ENCODE data around the gene SF1.

SF1 gene

GRCh38 chr11:64765291-64765850, 13.0 kb downstream of the SF1 start:
- H3K27ac ChIP-seq (ENCODE audit: low read length) = no peak overlapping the region
- H3K9me3 ChIP-seq (ENCODE audit: control insufficient read depth in 2 of 2, low read length in 2 of 2) = no peaks in the 10 kb centered on the region
- peaks cover 64 to 66% of the 10 kb centered on the region in 2 donors for H3K36me3 ChIP-seq (ENCODE audit: control insufficient read depth in 2 of 2, insufficient read depth in 2 of 2, low read length in 2 of 2)
- peaks cover 51% of the 10 kb centered on the region for H3K4me1 ChIP-seq (ENCODE audit: control insufficient read depth, insufficient read depth, low read length)
- H3K4me3 ChIP-seq (ENCODE audit: low read length in 2 of 2) = no peak overlapping the region
- H3K9ac ChIP-seq (ENCODE audit: low read length in 2 of 2) = no peak overlapping the region
- no peaks in the 10 kb centered on the region for H3K27me3 ChIP-seq (ENCODE audit: control insufficient read depth in 1 of 2, insufficient read depth in 2 of 2, low read length in 2 of 2)

GRCh38 chr11:64764753-64765152, 13.6 kb downstream of the SF1 start:
- H3K9ac ChIP-seq (ENCODE audit: low read length in 2 of 2) = no peak overlapping the region
- H3K27me3 ChIP-seq (ENCODE audit: control insufficient read depth in 1 of 2, insufficient read depth in 2 of 2, low read length in 2 of 2) = no peaks in the 10 kb centered on the region
- no peaks in the 10 kb centered on the region for H3K9me3 ChIP-seq (ENCODE audit: control insufficient read depth in 2 of 2, low read length in 2 of 2)
- H3K27ac ChIP-seq (ENCODE audit: low read length) = peak overlapping the region; percentile 84
- H3K4me1 ChIP-seq (ENCODE audit: control insufficient read depth, insufficient read depth, low read length) = peaks cover 57% of the 10 kb centered on the region
- H3K4me3 ChIP-seq (ENCODE audit: low read length in 2 of 2) = no peak overlapping the region
- H3K36me3 ChIP-seq (ENCODE audit: control insufficient read depth in 2 of 2, insufficient read depth in 2 of 2, low read length in 2 of 2) = peaks cover 58 to 59% of the 10 kb centered on the region in 2 donors

GRCh38 chr11:64764040-64764611, 14.2 kb downstream of the SF1 start:
- no peaks in the 10 kb centered on the region for H3K27me3 ChIP-seq (ENCODE audit: control insufficient read depth in 1 of 2, insufficient read depth in 2 of 2, low read length in 2 of 2)
- H3K4me1 ChIP-seq (ENCODE audit: control insufficient read depth, insufficient read depth, low read length) = peaks cover 63% of the 10 kb centered on the region
- H3K36me3 ChIP-seq (ENCODE audit: control insufficient read depth in 2 of 2, insufficient read depth in 2 of 2, low read length in 2 of 2) = peaks cover 52 to 53% of the 10 kb centered on the region in 2 donors
- peak overlapping the region; percentile 47 to 54 for H3K9ac ChIP-seq (ENCODE audit: low read length in 2 of 2)
- peak overlapping the region in 1 of 2 donors; percentile 22 for H3K4me3 ChIP-seq (ENCODE audit: low read length in 2 of 2)
- H3K9me3 ChIP-seq (ENCODE audit: control insufficient read depth in 2 of 2, low read length in 2 of 2) = no peaks in the 10 kb centered on the region
- peak overlapping the region; percentile 84 for H3K27ac ChIP-seq (ENCODE audit: low read length)

- Histone ChIP-seq H3K9ac (ENCODE audit: low read length in 2 of 2) (peak overlapping the region; percentile 36 to 54), H3K27ac (ENCODE audit: low read length) (peak overlapping the region; percentile 84), H3K4me1 (ENCODE audit: control insufficient read depth, insufficient read depth, low read length) (peaks cover 69% of the 10 kb centered on the region), H3K4me3 (ENCODE audit: low read length in 2 of 2) (peak overlapping the region in 1 of 2 donors; percentile 22), H3K36me3 (ENCODE audit: control insufficient read depth in 2 of 2, insufficient read depth in 2 of 2, low read length in 2 of 2) (peaks cover 46 to 48% of the 10 kb centered on the region in 2 donors), H3K9me3 (ENCODE audit: control insufficient read depth in 2 of 2, low read length in 2 of 2) (no peaks in the 10 kb centered on the region), H3K27me3 (ENCODE audit: control insufficient read depth in 1 of 2, insufficient read depth in 2 of 2, low read length in 2 of 2) (no peaks in the 10 kb centered on the region)
These were observed 14.8 kb downstream of the SF1 start for GRCh38 chr11:64763526-64764039.

DNA sequence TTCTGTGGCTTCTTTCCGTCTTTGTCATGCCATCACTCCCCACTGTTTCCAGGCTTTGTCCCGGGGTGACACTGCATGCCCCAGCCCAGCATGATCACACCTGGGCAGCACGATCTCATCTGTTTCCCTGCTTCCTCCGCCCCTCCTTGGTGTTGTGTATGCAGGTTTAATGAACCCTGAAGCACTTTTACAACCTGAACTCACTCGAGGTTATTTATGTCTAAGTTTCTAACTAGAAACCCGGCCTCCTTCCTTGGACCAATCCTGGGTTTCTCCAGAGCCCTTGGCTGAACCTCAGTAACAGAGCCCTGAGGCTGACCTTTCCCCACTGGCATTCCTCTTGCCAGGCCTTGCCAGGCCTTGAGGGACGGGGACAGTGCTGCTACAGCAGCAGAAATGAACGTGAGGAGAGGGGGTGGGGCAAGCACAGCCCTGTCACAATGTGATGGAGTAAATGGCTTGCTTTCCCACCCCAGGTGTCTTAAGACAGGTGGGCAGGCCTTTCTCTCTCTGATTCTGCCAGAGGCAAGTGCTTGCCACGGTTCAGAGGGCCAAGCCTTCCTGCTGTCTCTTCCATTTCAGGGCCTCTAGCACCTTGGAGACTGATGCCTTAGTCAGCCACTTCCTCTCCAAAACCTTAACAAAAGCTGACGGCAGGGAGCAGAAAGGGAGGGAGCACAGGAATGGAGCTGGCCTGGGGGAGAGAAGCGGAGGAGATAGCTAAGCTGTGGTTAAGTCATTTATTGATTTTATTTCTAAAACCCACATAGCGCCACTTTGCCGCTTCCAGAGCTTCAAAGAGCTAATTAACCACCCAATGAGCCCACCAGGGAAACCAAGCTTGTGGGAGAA, 15.4 kb downstream of the SF1 start:
- Histone ChIP-seq H3K27ac (ENCODE audit: low read length) (peak overlapping the region; percentile 84), H3K27me3 (ENCODE audit: control insufficient read depth in 1 of 2, insufficient read depth in 2 of 2, low read length in 2 of 2) (no peaks in the 10 kb centered on the region), H3K4me3 (ENCODE audit: low read length in 2 of 2) (peak overlapping the region in 1 of 2 donors; percentile 22), H3K9me3 (ENCODE audit: control insufficient read depth in 2 of 2, low read length in 2 of 2) (no peaks in the 10 kb centered on the region), H3K4me1 (ENCODE audit: control insufficient read depth, insufficient read depth, low read length) (peaks cover 70% of the 10 kb centered on the region), H3K9ac (ENCODE audit: low read length in 2 of 2) (peak overlapping the region; percentile 36 to 54), H3K36me3 (ENCODE audit: control insufficient read depth in 2 of 2, insufficient read depth in 2 of 2, low read length in 2 of 2) (peaks cover 40 to 41% of the 10 kb centered on the region in 2 donors)

DNA sequence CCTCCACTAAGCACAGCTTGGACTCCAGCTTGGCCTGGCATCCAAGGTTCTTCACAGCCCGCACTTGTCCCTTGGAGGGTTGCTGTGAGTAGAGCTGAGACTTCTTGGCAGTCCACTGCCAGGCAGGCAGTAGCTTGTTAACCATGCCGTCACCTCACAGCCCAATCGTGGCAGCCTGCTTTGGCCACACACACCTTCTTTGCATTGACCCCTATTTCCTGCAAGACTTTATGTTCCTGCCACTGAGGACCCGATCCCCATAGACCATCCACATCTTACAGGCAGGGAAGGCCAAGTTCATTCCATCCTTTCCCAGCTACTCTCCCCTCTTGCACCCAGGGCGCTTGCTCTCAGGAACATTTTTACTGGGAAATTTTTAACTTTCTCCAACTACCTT, 16.1 kb downstream of the SF1 start:
- Histone ChIP-seq H3K9me3 (ENCODE audit: control insufficient read depth in 2 of 2, low read length in 2 of 2) (no peaks in the 10 kb centered on the region), H3K9ac (ENCODE audit: low read length in 2 of 2) (no peak overlapping the region), H3K27ac (ENCODE audit: low read length) (peak overlapping the region; percentile 84), H3K27me3 (ENCODE audit: control insufficient read depth in 1 of 2, insufficient read depth in 2 of 2, low read length in 2 of 2) (no peaks in the 10 kb centered on the region), H3K36me3 (ENCODE audit: control insufficient read depth in 2 of 2, insufficient read depth in 2 of 2, low read length in 2 of 2) (peaks cover 33 to 35% of the 10 kb centered on the region in 2 donors), H3K4me1 (ENCODE audit: control insufficient read depth, insufficient read depth, low read length) (peaks cover 65% of the 10 kb centered on the region), H3K4me3 (ENCODE audit: low read length in 2 of 2) (no peak overlapping the region)

DNA sequence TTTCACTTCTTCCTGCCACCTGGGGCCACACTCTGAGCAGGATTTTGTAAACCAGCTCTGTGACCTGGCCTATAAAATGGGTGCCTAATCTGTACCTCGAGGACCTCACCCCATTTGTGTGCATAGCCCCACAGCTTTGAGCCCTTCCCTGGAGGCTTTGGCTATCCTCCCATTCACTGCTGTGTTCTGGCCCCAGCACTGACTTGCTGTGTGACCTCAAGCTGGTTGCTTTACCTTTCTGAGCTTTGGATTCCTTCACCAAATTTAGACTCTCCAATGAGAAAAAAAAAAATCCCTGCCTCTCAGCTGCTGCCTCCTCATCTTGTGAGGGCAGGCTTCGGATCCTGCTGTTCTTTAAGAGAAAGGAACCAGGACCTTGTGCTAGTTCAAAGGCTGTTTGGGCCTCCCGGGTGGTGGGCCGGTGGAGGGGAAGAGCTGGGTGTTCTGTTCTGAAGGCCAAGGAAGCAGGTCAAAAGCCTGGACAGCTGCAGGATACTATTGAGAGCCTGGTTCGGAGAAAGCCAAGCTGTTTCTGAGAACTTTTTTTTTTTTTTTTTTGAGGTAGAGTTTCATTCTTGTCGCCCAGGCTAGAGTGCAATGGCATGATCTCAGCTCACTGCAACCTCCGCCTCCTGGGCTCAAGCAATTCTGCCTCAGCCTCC, 17.5 kb downstream of the SF1 start:
- Histone ChIP-seq H3K4me3 (ENCODE audit: low read length in 2 of 2) (no peak overlapping the region), H3K9ac (ENCODE audit: low read length in 2 of 2) (peak overlapping the region; percentile 5 to 34), H3K27ac (ENCODE audit: low read length) (peak overlapping the region; percentile 76), H3K4me1 (ENCODE audit: control insufficient read depth, insufficient read depth, low read length) (peaks cover 65% of the 10 kb centered on the region), H3K9me3 (ENCODE audit: control insufficient read depth in 2 of 2, low read length in 2 of 2) (no peaks in the 10 kb centered on the region), H3K36me3 (ENCODE audit: control insufficient read depth in 2 of 2, insufficient read depth in 2 of 2, low read length in 2 of 2) (peaks cover 25 to 27% of the 10 kb centered on the region in 2 donors), H3K27me3 (ENCODE audit: control insufficient read depth in 1 of 2, insufficient read depth in 2 of 2, low read length in 2 of 2) (no peaks in the 10 kb centered on the region)

DNA sequence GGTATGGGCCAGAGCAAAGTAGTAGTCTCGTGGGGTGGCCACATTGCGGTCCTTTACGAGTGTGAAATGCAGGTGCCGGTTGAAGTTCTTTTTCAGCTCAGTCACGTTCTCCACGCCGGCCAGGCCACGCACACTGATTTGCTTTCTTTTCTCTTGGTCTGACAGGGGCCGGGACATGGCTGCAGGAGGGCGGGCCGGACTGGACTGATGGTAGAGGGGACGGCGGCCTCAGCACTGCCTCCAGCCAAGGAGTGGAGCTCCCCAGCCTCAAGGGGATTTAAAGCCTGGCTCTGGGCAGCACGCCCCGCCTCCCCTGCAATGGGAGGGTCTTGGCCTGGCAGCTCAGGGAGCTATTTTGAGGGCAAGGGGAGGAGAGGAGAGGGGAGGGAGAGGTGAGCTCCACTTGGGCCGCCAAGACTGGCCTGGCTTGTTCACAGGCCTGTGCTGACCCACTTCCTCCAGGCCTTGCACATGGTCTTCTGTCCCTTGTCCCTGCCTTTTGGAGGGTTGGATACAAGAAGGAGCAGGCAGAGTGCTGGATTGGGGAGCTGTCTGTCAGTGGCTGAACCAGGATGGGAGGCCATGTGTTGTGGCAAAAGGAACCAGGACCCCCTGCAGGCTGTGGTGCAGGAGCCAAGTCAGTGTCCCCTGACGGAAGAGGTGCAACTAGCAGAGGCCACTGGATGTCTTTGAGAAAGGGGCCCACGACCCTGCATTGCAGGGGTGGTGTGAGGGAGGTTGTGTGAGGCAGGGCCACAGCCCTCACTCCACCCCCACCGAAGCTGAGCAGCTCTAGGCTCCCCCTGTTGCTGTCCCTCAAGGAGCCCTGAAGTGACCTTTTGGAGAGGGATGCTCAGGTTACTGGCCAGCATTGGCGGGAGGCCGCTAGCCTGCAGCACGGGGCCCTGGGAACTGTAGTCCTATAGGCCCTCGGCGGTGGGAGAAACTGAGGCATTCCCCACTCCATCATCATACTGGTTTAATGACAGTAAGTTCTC, 18.3 kb downstream of the SF1 start, which contains the start of gene PYGM:
TSS of gene PYGM (minus strand) at position 253 of the 998 bp plus-strand sequence. CDS start at position 177, 76 bp downstream.
- H3K4me3 ChIP-seq (ENCODE audit: low read length in 2 of 2) = peak within 1 kb of the TSS; percentile 26 to 73
- peak within 1 kb of the TSS; percentile 76 for H3K27ac ChIP-seq (ENCODE audit: low read length)
- peaks cover 21 to 22% of the 10 kb centered on the region in 2 donors for H3K36me3 ChIP-seq (ENCODE audit: control insufficient read depth in 2 of 2, insufficient read depth in 2 of 2, low read length in 2 of 2)
- peak within 1 kb of the TSS; percentile 55 to 69 for H3K9ac ChIP-seq (ENCODE audit: low read length in 2 of 2)
- peaks cover 64% of the 10 kb centered on the region for H3K4me1 ChIP-seq (ENCODE audit: control insufficient read depth, insufficient read depth, low read length)
- H3K27me3 ChIP-seq (ENCODE audit: control insufficient read depth in 1 of 2, insufficient read depth in 2 of 2, low read length in 2 of 2) = no peaks in the 10 kb centered on the region
- no peaks in the 10 kb centered on the region for H3K9me3 ChIP-seq (ENCODE audit: control insufficient read depth in 2 of 2, low read length in 2 of 2)

GRCh38 chr11:64759131-64759721, 19.1 kb downstream of the SF1 start:
- Histone ChIP-seq H3K9me3 (ENCODE audit: control insufficient read depth in 2 of 2, low read length in 2 of 2) (no peaks in the 10 kb centered on the region), H3K4me3 (ENCODE audit: low read length in 2 of 2) (peak overlapping the region; percentile 26 to 73), H3K4me1 (ENCODE audit: control insufficient read depth, insufficient read depth, low read length) (peaks cover 57% of the 10 kb centered on the region), H3K27me3 (ENCODE audit: control insufficient read depth in 1 of 2, insufficient read depth in 2 of 2, low read length in 2 of 2) (no peaks in the 10 kb centered on the region), H3K9ac (ENCODE audit: low read length in 2 of 2) (peak overlapping the region; percentile 55 to 69), H3K27ac (ENCODE audit: low read length) (peak overlapping the region; percentile 76), H3K36me3 (ENCODE audit: control insufficient read depth in 2 of 2, insufficient read depth in 2 of 2, low read length in 2 of 2) (peaks cover 13 to 16% of the 10 kb centered on the region in 2 donors)

Data from stomach smooth muscle (tissue), 2 donors.